GM13976 (cell line): ENCODE results near the gene CCDC90B.

Source experiments
- DNase-seq: peaks from one replicate; pipeline ENCODE4 v3.0.0; 2012; ENCODE audit warnings: low spot score
- CTCF ChIP-seq: IDR thresholded peaks from 2 replicates; pipeline ENCODE4 v1.5.1; 2012; ENCODE audit warnings: borderline replicate concordance, mild to moderate bottlenecking; ENCODE audit not compliant: insufficient read depth; ENCODE audit errors: extremely low read depth, missing control alignments, control extremely low read depth
- in situ Hi-C: fragments of 300-500 bp; cut with MboI; formaldehyde crosslinking; loops from one replicate; pipeline ENCODE4 v1.12.0; 2022; ENCODE audit warnings: low sequenced_read_pairs, mixed read lengths, inconsistent platforms; ENCODE audit not compliant: unreplicated experiment

CCDC90B gene

DNA sequence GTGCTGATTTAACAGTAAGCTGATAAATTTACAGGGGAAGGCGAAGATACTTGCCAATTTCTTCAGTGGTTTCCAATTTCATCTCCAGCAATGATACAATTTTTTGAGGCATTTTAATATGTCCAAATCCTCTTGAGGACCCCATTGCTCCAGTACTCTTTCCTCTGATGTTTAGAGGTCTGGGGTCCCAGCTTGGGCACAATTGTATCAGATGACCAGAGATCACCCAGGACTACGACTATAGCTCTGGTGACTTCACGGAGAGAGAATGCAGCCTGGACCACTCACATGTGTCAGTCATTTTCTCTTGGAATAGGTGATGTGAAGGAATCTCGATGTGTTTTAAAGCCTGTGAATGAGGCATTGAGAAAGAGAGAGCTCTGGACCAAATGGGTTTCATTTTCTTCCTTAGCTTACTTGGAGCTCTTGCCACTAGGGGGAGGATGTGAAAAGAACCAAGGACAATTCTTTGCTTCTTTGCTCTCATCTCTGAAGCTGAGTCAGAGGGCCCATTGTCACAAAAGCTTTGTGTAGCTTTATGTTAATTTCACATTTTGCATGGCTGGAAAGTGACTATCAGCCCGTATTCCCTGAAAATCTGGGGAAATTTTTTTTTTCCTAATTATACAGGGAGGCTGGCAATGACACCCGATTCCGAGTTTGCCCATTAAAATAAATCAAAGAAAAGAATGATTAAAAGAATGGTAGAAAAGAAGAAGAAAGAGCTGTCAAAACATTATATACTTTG lies 6.7 kb upstream of the CCDC90B start:
- DNase-seq = peak; percentile 39
- peak; percentile 49 for TF ChIP-seq CTCF
- in situ Hi-C loops = loop anchor here (25.0 kb wide), 1 partner anchor 519 kb away; no protein-coding TSS in a partner anchor

DNA sequence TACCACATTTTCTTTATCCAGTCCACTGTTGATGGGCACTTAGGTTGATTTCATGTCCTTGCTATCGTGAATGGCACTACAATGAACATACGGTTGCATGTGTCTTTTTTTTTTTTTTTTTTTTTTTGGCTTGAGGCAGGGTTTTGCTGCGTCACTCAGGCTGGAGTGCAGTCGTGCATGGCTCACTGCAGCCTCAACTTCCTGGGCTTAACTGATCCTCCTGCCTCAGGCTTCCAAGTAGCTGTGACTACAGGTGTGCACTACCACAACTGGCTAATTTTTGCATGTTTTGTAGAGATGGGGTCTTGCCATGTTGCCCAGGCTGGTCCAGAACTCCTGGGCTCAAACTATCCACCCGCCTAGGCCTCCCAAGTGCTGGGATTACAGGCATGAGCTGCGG lies 1.5 kb upstream of the CCDC90B start:
- TF ChIP-seq CTCF = no peak
- DNase-seq = no peak
- in situ Hi-C loops = loop anchor here (25.0 kb wide), 1 partner anchor 525 kb away; no protein-coding TSS in a partner anchor

GRCh38 chr11:83285151-83285770 lies 906 bp downstream of the CCDC90B start:
- in situ Hi-C loops = loop anchor here (25.0 kb wide), 1 partner anchor 527 kb away; no protein-coding TSS in a partner anchor
- no peak for DNase-seq
- no peak for TF ChIP-seq CTCF

DNA sequence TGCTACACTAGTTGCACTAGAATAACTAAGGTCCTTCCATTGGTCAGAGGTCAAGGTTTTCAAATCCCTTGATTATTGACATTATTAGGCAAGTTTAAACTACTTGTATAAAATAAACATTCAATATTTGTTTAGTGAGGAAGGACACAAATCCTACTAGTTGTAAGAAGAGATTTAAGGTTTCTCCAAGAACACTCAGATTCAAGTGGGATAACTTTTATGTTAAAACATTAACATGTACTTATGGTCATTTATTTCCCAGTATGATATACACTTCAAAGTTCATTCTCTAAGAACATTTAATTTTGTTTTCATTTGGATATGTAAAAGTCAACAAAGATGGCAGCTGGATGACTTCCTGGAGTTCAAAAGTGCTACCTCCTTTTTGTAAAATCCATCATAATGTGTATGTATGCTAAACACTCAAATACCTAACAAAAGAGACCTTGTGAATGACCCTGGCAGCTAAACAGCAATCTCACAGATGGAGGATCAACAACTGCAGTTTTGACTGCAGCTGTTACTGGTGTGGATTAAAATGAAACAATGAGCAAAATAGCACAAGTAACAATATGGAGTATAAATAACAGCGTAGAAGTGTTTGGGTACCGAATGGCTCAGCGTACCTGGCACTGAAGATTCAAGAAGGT lies 1.5 kb downstream of the CCDC90B start:
- in situ Hi-C loops = loop anchor here (25.0 kb wide), 1 partner anchor 528 kb away; no protein-coding TSS in a partner anchor
- no peak for TF ChIP-seq CTCF
- no peak for DNase-seq

DNA sequence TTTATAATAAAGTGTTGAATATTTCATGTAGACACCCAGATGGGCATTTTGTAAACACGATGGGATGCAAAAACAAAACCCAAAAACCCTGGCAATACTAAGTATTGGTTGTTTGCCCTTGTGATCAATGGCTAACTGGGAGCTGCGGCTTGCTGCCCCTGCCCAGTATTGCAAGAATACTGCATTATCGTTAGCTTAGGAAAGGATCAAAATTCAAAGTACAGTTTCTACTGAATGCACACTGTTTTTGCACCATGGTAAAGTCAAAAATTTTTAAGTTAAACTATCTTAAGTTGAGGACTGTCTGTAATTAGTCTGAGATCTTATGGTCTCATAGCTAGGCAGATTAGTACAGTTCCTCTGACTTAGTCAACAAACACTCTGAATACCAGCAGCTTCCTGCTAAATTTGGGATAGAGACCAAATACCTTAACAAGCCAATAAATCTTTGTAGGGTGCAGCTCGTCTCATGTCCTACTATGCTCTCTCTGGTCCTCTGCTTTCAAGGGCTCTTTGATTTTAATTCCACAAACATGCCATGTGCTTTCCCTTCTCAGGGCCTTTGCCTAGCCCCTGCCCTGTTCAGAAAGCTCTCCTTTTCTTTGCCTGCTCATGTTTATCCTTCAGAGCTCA lies 4.0 kb downstream of the CCDC90B start:
- in situ Hi-C loops = loop anchor here (25.0 kb wide), 1 partner anchor 530 kb away; no protein-coding TSS in a partner anchor
- TF ChIP-seq CTCF = no peak
- no peak for DNase-seq

DNA sequence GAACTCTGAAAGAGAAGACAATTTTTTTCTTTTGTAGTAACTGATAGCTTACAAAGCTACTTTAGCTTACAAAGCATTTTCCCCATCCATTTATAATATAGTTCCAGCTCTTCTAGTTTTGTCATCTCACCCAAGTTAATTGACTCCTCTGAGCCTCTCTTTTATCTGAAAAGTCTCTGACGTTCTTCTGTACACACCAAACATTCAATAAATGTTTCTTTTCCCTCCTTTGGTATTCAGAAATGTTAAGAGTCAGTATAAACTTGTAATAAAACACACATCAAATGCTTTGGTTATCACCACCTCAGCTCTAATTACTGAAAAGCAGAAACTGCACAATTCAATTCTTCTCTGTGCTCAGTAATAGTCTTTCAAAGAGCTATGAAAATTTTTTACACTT lies 5.9 kb downstream of the CCDC90B start:
- in situ Hi-C loops = loop anchor here (25.0 kb wide), 1 partner anchor 532 kb away; no protein-coding TSS in a partner anchor
- TF ChIP-seq CTCF = no peak

More for the DNA sequence above, 5.9 kb downstream of the CCDC90B start:
- no peak for DNase-seq
